A549 (cell line): ENCODE data around the gene SLC6A3. TPM values are rescaled to one million over a fixed set of nuclear protein-coding genes. Genes with fewer than 3 reads are reported as not detected.

ENCODE experiments used
- ATAC-seq, 2 experiments: fragments of 200-7000 bp in 1 of 2; fragments of >200 bp in 1 of 2; cut with Nextera tagmentation in 1 of 2; cut with Tn5 transposase in 1 of 2; 3 replicates each; pipeline versions ENCODE4 v1.8.0 to v1.9.1; 2018 to 2020; ENCODE audit warnings: mild to moderate bottlenecking in 1 of 2, moderate library complexity in 1 of 2
- CTCF ChIA-PET: fragments of 300-600 bp; sonication (Branson Sonifier 250); formaldehyde crosslinking; extraction: SDS; loops from one replicate; lab custom pipeline; 2021; ENCODE audit warnings: antibody characterized with exemption, inconsistent platforms; lab: Yijun Ruan, JAX
- POLR2A ChIA-PET: fragments of 350-600 bp; formaldehyde crosslinking; extraction: SDS; loops from one replicate; lab custom pipeline; 2021; ENCODE audit warnings: antibody characterized with exemption, inconsistent platforms; lab: Yijun Ruan, JAX
- DNase-seq, 2 experiments: peaks; one replicate each; pipeline versions ENCODE4 v3.0.0 to v3.0.0-alpha.2; 2011 to 2016; ENCODE audit warnings: low read depth in 1 of 2, low spot score in 1 of 2
- FAIRE-seq: peaks from 2 replicates; lab custom pipeline; 2011; peaks lifted over from hg19 to GRCh38; lab: Jason Lieb, UNC
- H3K27ac ChIP-seq, 2 experiments: fragments of >200 bp; sonication (Bioruptor Twin); formaldehyde crosslinking; 3 replicates each; pipeline ENCODE4 v1.5.1; 2016 to 2017
- H3K4me1 ChIP-seq: fragments of >200 bp; sonication (Bioruptor Twin); formaldehyde crosslinking; 3 replicates; pipeline ENCODE4 v1.6.1; 2016
- H3K4me2 ChIP-seq: fragments of >200 bp; sonication (Bioruptor Twin); formaldehyde crosslinking; 3 replicates; pipeline ENCODE4 v1.6.1; 2016
- H3K4me3 ChIP-seq: fragments of >200 bp; sonication (Bioruptor Twin); formaldehyde crosslinking; 3 replicates; pipeline ENCODE4 v1.5.1; 2016
- H3K9me3 ChIP-seq: fragments of >200 bp; sonication (Bioruptor Twin); formaldehyde crosslinking; 3 replicates; pipeline ENCODE4 v1.6.1; 2016
- ATOH8 ChIP-seq: fragments of 250-450 bp; sonication (Bioruptor Pico); IDR thresholded peaks from 2 replicates; pipeline ENCODE4 v1.5.0; 2020; ENCODE audit warnings: low read depth, mild to moderate bottlenecking, moderate library complexity
- BCL3 ChIP-seq: fragments of >200 bp; sonication (Bioruptor Twin); formaldehyde crosslinking; IDR thresholded peaks from 3 replicates; pipeline ENCODE4 v1.6.1; 2016
- CHD2 ChIP-seq: fragments of 150-350 bp; IDR thresholded peaks from 2 replicates; pipeline ENCODE4 v1.6.1; 2014; ENCODE audit warnings: low read length; ENCODE audit not compliant: partially characterized antibody
- EHF ChIP-seq: fragments of 250-450 bp; sonication (Bioruptor Pico); IDR thresholded peaks from 2 replicates; pipeline ENCODE4 v1.5.0; 2020; ENCODE audit warnings: mild to moderate bottlenecking
- EHMT2 ChIP-seq: fragments of 200-600 bp; sonication (generic); IDR thresholded peaks from 2 replicates; pipeline ENCODE4 v1.6.1; 2016; ENCODE audit warnings: antibody characterized with exemption, low read depth, mild to moderate bottlenecking, moderate library complexity
- ELK1 ChIP-seq: fragments of 150-350 bp; IDR thresholded peaks from 2 replicates; pipeline ENCODE4 v1.6.1; 2014; ENCODE audit warnings: low read depth, mild to moderate bottlenecking, low read length
- EP300 ChIP-seq, 2 experiments: fragments of >200 bp; sonication (Bioruptor Twin); formaldehyde crosslinking; IDR thresholded peaks; 2 replicates in 1 of 2; 3 replicates in 1 of 2; pipeline ENCODE4 v1.6.1; 2016 to 2017
- FOSB ChIP-seq: fragments of 250-450 bp; sonication (Bioruptor Pico); IDR thresholded peaks from 2 replicates; pipeline ENCODE4 v1.5.0; 2020; ENCODE audit warnings: mild to moderate bottlenecking, moderate library complexity
- FOXS1 ChIP-seq: fragments of 250-450 bp; sonication (Bioruptor Pico); IDR thresholded peaks from 2 replicates; pipeline ENCODE4 v1.5.0; 2020; ENCODE audit warnings: mild to moderate bottlenecking, moderate library complexity
- GATA3 ChIP-seq: IDR thresholded peaks from 2 replicates; pipeline ENCODE4 v1.6.1; 2012; ENCODE audit warnings: borderline replicate concordance
- HEYL ChIP-seq: fragments of 250-450 bp; sonication (Bioruptor Pico); IDR thresholded peaks from 2 replicates; pipeline ENCODE4 v1.8.0; 2021; ENCODE audit warnings: mild to moderate bottlenecking, moderate library complexity
- HOXB13 ChIP-seq: fragments of 250-450 bp; sonication (Bioruptor Pico); IDR thresholded peaks from 2 replicates; pipeline ENCODE4 v1.5.0; 2020; ENCODE audit warnings: low read depth, mild to moderate bottlenecking, moderate library complexity
- JUNB ChIP-seq: fragments of >200 bp; sonication (Bioruptor Twin); formaldehyde crosslinking; IDR thresholded peaks from 2 replicates; pipeline ENCODE4 v1.6.1; 2016
- KDM5A ChIP-seq: fragments of 200-600 bp; sonication (generic); IDR thresholded peaks from 2 replicates; pipeline ENCODE4 v1.6.1; 2016; ENCODE audit warnings: antibody characterized with exemption, mild to moderate bottlenecking
- MAZ ChIP-seq: fragments of 150-350 bp; IDR thresholded peaks from 2 replicates; pipeline ENCODE4 v1.6.1; 2014; ENCODE audit warnings: antibody characterized with exemption, low read depth, low read length, borderline replicate concordance
- POLR2AphosphoS2 ChIP-seq: conservative IDR thresholded peaks from 2 replicates; pipeline ENCODE4 v1.6.1; 2012; ENCODE audit warnings: low read length, improper control_type of control experiment, inconsistent platforms
- REST ChIP-seq: fragments of 200-600 bp; sonication (generic); IDR thresholded peaks from 2 replicates; pipeline ENCODE4 v1.6.1; 2016; ENCODE audit warnings: antibody characterized with exemption, mild to moderate bottlenecking, moderate library complexity
- RFX5 ChIP-seq: fragments of 450-650 bp; IDR thresholded peaks from 2 replicates; pipeline ENCODE4 v1.7.1; 2014; ENCODE audit warnings: antibody characterized with exemption, mild to moderate bottlenecking, moderate library complexity
- SMC3 ChIP-seq: fragments of >200 bp; sonication (Bioruptor Twin); formaldehyde crosslinking; IDR thresholded peaks from 3 replicates; pipeline ENCODE4 v1.6.1; 2018; ENCODE audit warnings: inconsistent platforms
- WGBS: methylation state at CpG from one replicate; pipeline ENCODE4 v1.1.6; 2017; ENCODE audit errors: missing lambda C conversion rate; 5-methylcytosine and 5-hydroxymethylcytosine counted together
- polyA plus RNA-seq, 4 experiments: library from polyadenylated mRNA; depleted of rRNA in 3 of 4; stranded (reverse); fragments of >200 nt; fragmentation: RNase III in 1 of 4; extraction: RNeasy Plus Mini Kit Qiagen cat#74134 plus additional on column Dnase treatment in 1 of 4; gene quantifications; 2 replicates in 3 of 4; 3 replicates in 1 of 4; pipeline ENCODE4 v1.2.3, GENCODE V29; 2011 to 2017

SLC6A3 gene
- polyA plus RNA-seq, 2 of the 4 experiments (the other 2 are of a cell fraction), result 0.05 to 0.06 TPM

GRCh38 chr5:1354576-1354975 lies 90.7 kb downstream of the SLC6A3 start:
- CTCF ChIA-PET, result interaction anchor here (0.7 to 1.9 kb wide), 3 partner anchors 26 to 291 kb away, joined by 3 to 6 read pairs (median 5); no protein-coding TSS in a partner anchor
- POLR2A ChIA-PET, result interaction anchor here (2.0 kb wide), 1 partner anchor 9 kb away, joined by 7 read pairs; the partner anchor contains the start of gene CLPTM1L
- H3K4me1 ChIP-seq, result no peaks in the 10 kb centered on the region

More at GRCh38 chr5:1354576-1354975, 90.7 kb downstream of the SLC6A3 start:
- ATAC-seq (no peak), DNase-seq (no peak), FAIRE-seq (no peak)
- no peak overlapping the region for H3K4me2 ChIP-seq
- no peak overlapping the region for H3K27ac ChIP-seq
- H3K4me3 ChIP-seq, result no peak overlapping the region
- TF ChIP-seq EHMT2, result no peak
- TF ChIP-seq HEYL (CRISPR knock-in tag), result no peak
- TF ChIP-seq HOXB13 (CRISPR knock-in tag), result no peak
- no peak for TF ChIP-seq POLR2AphosphoS2
- TF ChIP-seq KDM5A, result no peak
- TF ChIP-seq EHF (CRISPR knock-in tag), result no peak
- TF ChIP-seq FOXS1 (CRISPR knock-in tag), result no peak
- TF ChIP-seq GATA3, result no peak
- no peak for TF ChIP-seq SMC3
- no peak for TF ChIP-seq ATOH8
- TF ChIP-seq JUNB, result no peak
- no peak for TF ChIP-seq EP300 (IDR thresholded peaks at IDR 0.05)
- no peak for TF ChIP-seq ELK1
- no peak for TF ChIP-seq RFX5
- no peak for TF ChIP-seq BCL3
- no peak for TF ChIP-seq CHD2
- TF ChIP-seq FOSB (CRISPR knock-in tag), result no peak
- no peak for TF ChIP-seq MAZ
- no peak for TF ChIP-seq REST
- H3K9me3 ChIP-seq, result 0 out of 3 replicates have a peak, but pooled peaks cover 2% of the 10 kb centered on the region
- 14% methylated on average over 4 of the region's 4 CpGs for WGBS
